GM23338 (cell line): ENCODE measurements around the gene SIGLEC6. TPM values are rescaled to one million over a fixed set of nuclear protein-coding genes. Genes with fewer than 3 reads are reported as not detected.

Source experiments
- ATAC-seq: fragments of 200-7000 bp; cut with Tn5 transposase; 3 replicates; pipeline ENCODE4 v1.9.1; 2020
- DNase-seq: peaks from one replicate; pipeline ENCODE4 v3.0.0-alpha.2; 2015; ENCODE audit warnings: low spot score
- H2AFZ ChIP-seq: fragments of 200-600 bp; sonication (generic); 2 replicates; pipeline ENCODE4 v1.8.0; 2016; ENCODE audit warnings: antibody characterized with exemption, mild to moderate bottlenecking, moderate library complexity
- H3F3A ChIP-seq: fragments of 200-600 bp; sonication (generic); replicated peaks from 2 replicates; pipeline ENCODE4 v1.8.0; 2017; ENCODE audit warnings: antibody characterized with exemption, mixed run types, low read depth
- H3K27ac ChIP-seq: fragments of 200-600 bp; sonication (generic); 2 replicates; pipeline ENCODE4 v1.6.1; 2016; ENCODE audit warnings: low read depth
- H3K27me3 ChIP-seq: fragments of 200-600 bp; sonication (generic); 2 replicates; pipeline ENCODE4 v1.8.0; 2016; ENCODE audit warnings: mild to moderate bottlenecking, mixed run types, moderate library complexity; ENCODE audit not compliant: insufficient read depth
- H3K36me3 ChIP-seq: fragments of 200-600 bp; sonication (generic); 2 replicates; pipeline ENCODE4 v1.8.0; 2016; ENCODE audit warnings: mild to moderate bottlenecking; ENCODE audit not compliant: insufficient read depth
- H3K4me1 ChIP-seq: fragments of 200-600 bp; sonication (generic); 2 replicates; pipeline ENCODE4 v1.8.0; 2016; ENCODE audit warnings: mild to moderate bottlenecking, moderate library complexity; ENCODE audit not compliant: insufficient read depth
- H3K4me2 ChIP-seq: fragments of 200-600 bp; sonication (generic); 2 replicates; pipeline ENCODE4 v1.7.1; 2017; ENCODE audit warnings: mixed run types
- H3K4me3 ChIP-seq: fragments of 200-600 bp; sonication (generic); 2 replicates; pipeline ENCODE4 v1.6.1; 2016; ENCODE audit warnings: mixed run types
- H3K79me2 ChIP-seq: fragments of 200-600 bp; sonication (generic); replicated peaks from 2 replicates; pipeline ENCODE4 v1.8.0; 2017; ENCODE audit warnings: mild to moderate bottlenecking; ENCODE audit not compliant: insufficient read depth
- H3K9me2 ChIP-seq: fragments of 200-600 bp; sonication (generic); 2 replicates; pipeline ENCODE4 v1.8.0; 2017; ENCODE audit not compliant: insufficient read depth
- H4K20me1 ChIP-seq: fragments of 200-600 bp; sonication (generic); replicated peaks from 2 replicates; pipeline ENCODE4 v1.8.0; 2017; ENCODE audit warnings: mild to moderate bottlenecking; ENCODE audit not compliant: insufficient read depth
- H3K27ac Mint-ChIP-seq: 2 replicates; pipeline ENCODE4 v1.8.0; 2020; ENCODE audit warnings: inconsistent platforms, mild to moderate bottlenecking, moderate library complexity, mixed read lengths
- H3K27me3 Mint-ChIP-seq: 3 replicates; pipeline ENCODE4 v1.8.0; 2022; ENCODE audit warnings: low read depth, mild to moderate bottlenecking, moderate library complexity, mixed read lengths, inconsistent platforms; ENCODE audit not compliant: insufficient read depth, poor library complexity
- H3K36me3 Mint-ChIP-seq: 3 replicates; pipeline ENCODE4 v1.8.0; 2021; ENCODE audit warnings: low read depth, mild to moderate bottlenecking, inconsistent platforms, moderate library complexity, mixed read lengths
- H3K4me1 Mint-ChIP-seq: 3 replicates; pipeline ENCODE4 v1.8.0; 2020; ENCODE audit warnings: mild to moderate bottlenecking, inconsistent platforms, mixed read lengths
- H3K4me3 Mint-ChIP-seq: 3 replicates; pipeline ENCODE4 v1.8.0; 2021; ENCODE audit warnings: moderate library complexity, mild to moderate bottlenecking, inconsistent platforms, mixed read lengths
- H3K9me3 Mint-ChIP-seq: 3 replicates; pipeline ENCODE4 v1.8.0; 2020; ENCODE audit warnings: moderate library complexity, mild to moderate bottlenecking, inconsistent platforms, mixed read lengths
- EZH2 ChIP-seq: fragments of 200-600 bp; sonication (generic); IDR thresholded peaks from one replicate; pipeline ENCODE4 v1.8.0; 2017; ENCODE audit warnings: antibody characterized with exemption, mild to moderate bottlenecking, low read depth; ENCODE audit not compliant: unreplicated experiment
- JUNB ChIP-seq: IDR thresholded peaks from one replicate; pipeline ENCODE4 v1.6.1; 2016; ENCODE audit warnings: antibody characterized with exemption; ENCODE audit not compliant: unreplicated experiment
- NANOG ChIP-seq: IDR thresholded peaks from 2 replicates; pipeline ENCODE4 v1.6.1; 2016; ENCODE audit warnings: antibody characterized with exemption, borderline replicate concordance
- POLR2AphosphoS5 ChIP-seq: IDR thresholded peaks from 2 replicates; pipeline ENCODE4 v1.6.1; 2016; ENCODE audit warnings: antibody characterized with exemption, low read depth
- ZNF114 ChIP-seq: fragments of 250-450 bp; sonication (Bioruptor Pico); IDR thresholded peaks from 2 replicates; pipeline ENCODE4 v1.5.0; 2020; ENCODE audit warnings: mild to moderate bottlenecking, moderate library complexity
- ZNF331 ChIP-seq: fragments of 250-450 bp; sonication (Bioruptor Pico); IDR thresholded peaks from 2 replicates; pipeline ENCODE4 v1.5.0; 2020; ENCODE audit warnings: low read depth, mild to moderate bottlenecking, moderate library complexity
- polyA plus RNA-seq: library from polyadenylated mRNA; unstranded; fragments of >200 nt; fragmentation: Nextera tagmentation; extraction: Ambion mirVana; gene quantifications from 2 replicates; pipeline ENCODE4 v1.2.1, GENCODE V29; 2016
- total RNA-seq: library from RNA; depleted of rRNA; stranded (reverse); fragments of >200 nt; shearing (Covaris generic); gene quantifications from 2 replicates; pipeline ENCODE4 v1.2.3, GENCODE V29; 2014
- TF ChIP-seq, protein P1 (sequence below), 2 experiments: fragments of 200-600 bp in 1 of 2; sonication (generic) in 1 of 2; conservative IDR thresholded peaks; 2 replicates each; pipeline versions ENCODE4 v1.5.1 to v1.6.1; 2016 to 2017; ENCODE audit warnings: antibody characterized with exemption in 2 of 2, low read depth in 2 of 2, mild to moderate bottlenecking in 2 of 2, moderate library complexity in 1 of 2
- TF ChIP-seq, protein P2 (sequence below): fragments of 250-450 bp; sonication (Bioruptor Pico); IDR thresholded peaks from 2 replicates; pipeline ENCODE4 v1.5.0; 2020; ENCODE audit warnings: mild to moderate bottlenecking, moderate library complexity

The SIGLEC6 gene
- total and polyA plus RNA-seq, 2 experiments from 2014 or later: 0.76 TPM; not detected in 1

DNA sequence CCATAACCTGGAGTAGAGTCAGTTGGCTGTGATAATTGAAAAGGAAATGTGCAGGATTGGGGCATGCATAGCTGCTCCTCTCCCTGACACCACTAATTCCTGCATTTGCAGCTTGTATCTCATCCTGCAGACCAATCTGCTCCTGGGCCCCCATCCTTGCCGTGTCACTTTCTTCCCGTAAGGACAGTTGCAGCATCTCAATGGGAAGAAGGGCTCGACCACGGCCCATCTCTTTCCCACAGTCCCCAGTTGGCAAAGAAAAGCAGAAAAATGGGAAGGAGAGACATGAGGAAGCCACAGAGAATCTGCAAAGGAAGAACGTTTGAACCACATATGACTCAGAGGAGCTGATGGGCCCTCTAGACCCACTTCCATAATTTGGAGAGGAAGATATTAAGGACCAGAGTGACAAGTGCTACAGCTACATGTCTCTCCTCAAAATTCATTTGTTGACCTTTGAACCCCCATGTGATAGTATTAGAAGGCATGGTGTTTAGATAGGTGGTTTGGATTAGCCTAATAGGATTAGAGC lies 28.1 kb downstream of the SIGLEC6 start:
- TF ChIP-seq JUNB: no peak
- TF ChIP-seq ZNF331 (CRISPR knock-in tag): no peak
- TF ChIP-seq, protein P1, sequence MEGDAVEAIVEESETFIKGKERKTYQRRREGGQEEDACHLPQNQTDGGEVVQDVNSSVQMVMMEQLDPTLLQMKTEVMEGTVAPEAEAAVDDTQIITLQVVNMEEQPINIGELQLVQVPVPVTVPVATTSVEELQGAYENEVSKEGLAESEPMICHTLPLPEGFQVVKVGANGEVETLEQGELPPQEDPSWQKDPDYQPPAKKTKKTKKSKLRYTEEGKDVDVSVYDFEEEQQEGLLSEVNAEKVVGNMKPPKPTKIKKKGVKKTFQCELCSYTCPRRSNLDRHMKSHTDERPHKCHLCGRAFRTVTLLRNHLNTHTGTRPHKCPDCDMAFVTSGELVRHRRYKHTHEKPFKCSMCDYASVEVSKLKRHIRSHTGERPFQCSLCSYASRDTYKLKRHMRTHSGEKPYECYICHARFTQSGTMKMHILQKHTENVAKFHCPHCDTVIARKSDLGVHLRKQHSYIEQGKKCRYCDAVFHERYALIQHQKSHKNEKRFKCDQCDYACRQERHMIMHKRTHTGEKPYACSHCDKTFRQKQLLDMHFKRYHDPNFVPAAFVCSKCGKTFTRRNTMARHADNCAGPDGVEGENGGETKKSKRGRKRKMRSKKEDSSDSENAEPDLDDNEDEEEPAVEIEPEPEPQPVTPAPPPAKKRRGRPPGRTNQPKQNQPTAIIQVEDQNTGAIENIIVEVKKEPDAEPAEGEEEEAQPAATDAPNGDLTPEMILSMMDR (conservative IDR thresholded peaks at IDR 0.05; ENCODE audit: low read depth in 2 of 2): no peak
- no peak for TF ChIP-seq POLR2AphosphoS5
- TF ChIP-seq EZH2: no peak
- no peak for TF ChIP-seq ZNF114 (CRISPR knock-in tag)
- TF ChIP-seq NANOG: no peak
- TF ChIP-seq, protein P2, sequence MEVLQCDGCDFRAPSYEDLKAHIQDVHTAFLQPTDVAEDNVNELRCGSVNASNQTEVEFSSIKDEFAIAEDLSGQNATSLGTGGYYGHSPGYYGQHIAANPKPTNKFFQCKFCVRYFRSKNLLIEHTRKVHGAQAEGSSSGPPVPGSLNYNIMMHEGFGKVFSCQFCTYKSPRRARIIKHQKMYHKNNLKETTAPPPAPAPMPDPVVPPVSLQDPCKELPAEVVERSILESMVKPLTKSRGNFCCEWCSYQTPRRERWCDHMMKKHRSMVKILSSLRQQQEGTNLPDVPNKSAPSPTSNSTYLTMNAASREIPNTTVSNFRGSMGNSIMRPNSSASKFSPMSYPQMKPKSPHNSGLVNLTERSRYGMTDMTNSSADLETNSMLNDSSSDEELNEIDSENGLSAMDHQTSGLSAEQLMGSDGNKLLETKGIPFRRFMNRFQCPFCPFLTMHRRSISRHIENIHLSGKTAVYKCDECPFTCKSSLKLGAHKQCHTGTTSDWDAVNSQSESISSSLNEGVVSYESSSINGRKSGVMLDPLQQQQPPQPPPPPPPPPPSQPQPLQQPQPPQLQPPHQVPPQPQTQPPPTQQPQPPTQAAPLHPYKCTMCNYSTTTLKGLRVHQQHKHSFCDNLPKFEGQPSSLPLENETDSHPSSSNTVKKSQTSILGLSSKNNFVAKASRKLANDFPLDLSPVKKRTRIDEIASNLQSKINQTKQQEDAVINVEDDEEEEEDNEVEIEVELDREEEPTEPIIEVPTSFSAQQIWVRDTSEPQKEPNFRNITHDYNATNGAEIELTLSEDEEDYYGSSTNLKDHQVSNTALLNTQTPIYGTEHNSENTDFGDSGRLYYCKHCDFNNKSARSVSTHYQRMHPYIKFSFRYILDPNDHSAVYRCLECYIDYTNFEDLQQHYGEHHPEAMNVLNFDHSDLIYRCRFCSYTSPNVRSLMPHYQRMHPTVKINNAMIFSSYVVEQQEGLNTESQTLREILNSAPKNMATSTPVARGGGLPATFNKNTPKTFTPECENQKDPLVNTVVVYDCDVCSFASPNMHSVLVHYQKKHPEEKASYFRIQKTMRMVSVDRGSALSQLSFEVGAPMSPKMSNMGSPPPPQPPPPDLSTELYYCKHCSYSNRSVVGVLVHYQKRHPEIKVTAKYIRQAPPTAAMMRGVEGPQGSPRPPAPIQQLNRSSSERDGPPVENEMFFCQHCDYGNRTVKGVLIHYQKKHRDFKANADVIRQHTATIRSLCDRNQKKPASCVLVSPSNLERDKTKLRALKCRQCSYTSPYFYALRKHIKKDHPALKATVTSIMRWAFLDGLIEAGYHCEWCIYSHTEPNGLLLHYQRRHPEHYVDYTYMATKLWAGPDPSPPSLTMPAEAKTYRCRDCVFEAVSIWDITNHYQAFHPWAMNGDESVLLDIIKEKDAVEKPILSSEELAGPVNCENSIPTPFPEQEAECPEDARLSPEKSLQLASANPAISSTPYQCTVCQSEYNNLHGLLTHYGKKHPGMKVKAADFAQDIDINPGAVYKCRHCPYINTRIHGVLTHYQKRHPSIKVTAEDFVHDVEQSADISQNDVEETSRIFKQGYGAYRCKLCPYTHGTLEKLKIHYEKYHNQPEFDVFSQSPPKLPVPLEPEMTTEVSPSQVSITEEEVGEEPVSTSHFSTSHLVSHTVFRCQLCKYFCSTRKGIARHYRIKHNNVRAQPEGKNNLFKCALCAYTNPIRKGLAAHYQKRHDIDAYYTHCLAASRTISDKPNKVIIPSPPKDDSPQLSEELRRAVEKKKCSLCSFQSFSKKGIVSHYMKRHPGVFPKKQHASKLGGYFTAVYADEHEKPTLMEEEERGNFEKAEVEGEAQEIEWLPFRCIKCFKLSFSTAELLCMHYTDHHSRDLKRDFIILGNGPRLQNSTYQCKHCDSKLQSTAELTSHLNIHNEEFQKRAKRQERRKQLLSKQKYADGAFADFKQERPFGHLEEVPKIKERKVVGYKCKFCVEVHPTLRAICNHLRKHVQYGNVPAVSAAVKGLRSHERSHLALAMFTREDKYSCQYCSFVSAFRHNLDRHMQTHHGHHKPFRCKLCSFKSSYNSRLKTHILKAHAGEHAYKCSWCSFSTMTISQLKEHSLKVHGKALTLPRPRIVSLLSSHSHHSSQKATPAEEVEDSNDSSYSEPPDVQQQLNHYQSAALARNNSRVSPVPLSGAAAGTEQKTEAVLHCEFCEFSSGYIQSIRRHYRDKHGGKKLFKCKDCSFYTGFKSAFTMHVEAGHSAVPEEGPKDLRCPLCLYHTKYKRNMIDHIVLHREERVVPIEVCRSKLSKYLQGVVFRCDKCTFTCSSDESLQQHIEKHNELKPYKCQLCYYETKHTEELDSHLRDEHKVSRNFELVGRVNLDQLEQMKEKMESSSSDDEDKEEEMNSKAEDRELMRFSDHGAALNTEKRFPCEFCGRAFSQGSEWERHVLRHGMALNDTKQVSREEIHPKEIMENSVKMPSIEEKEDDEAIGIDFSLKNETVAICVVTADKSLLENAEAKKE (CRISPR knock-in tag): no peak
- Mint-ChIP-seq H3K27me3 (peaks cover 2% of the 10 kb centered on the region), H3K4me1 (no peaks in the 10 kb centered on the region), H3K9me3 (peaks cover 91% of the 10 kb centered on the region), H3K36me3 (peaks cover 25% of the 10 kb centered on the region), H3K27ac (no peak overlapping the region), H3K4me3 (no peak overlapping the region)
- no peak overlapping the region for H3K4me3 ChIP-seq
- no peaks in the 10 kb centered on the region for H3F3A ChIP-seq
- H3K4me1 ChIP-seq: no peaks in the 10 kb centered on the region
- no peaks in the 10 kb centered on the region for H3K79me2 ChIP-seq
- H3K27me3 ChIP-seq: no peaks in the 10 kb centered on the region
- no peaks in the 10 kb centered on the region for H4K20me1 ChIP-seq
- H3K36me3 ChIP-seq: no peaks in the 10 kb centered on the region
- ATAC-seq: no peak
- no peak overlapping the region for H3K4me2 ChIP-seq
- no peaks in the 10 kb centered on the region for H3K9me2 ChIP-seq
- no peak overlapping the region for H2AFZ ChIP-seq
- DNase-seq: no peak
- H3K27ac ChIP-seq: no peak overlapping the region
